EH (cell line): ENCODE measurements around the gene MBOAT2.

Experiments
- DNase-seq: peaks from one replicate; pipeline ENCODE4 v3.0.0-alpha.2; 2015; ENCODE audit warnings: low read depth

The MBOAT2 gene

DNA sequence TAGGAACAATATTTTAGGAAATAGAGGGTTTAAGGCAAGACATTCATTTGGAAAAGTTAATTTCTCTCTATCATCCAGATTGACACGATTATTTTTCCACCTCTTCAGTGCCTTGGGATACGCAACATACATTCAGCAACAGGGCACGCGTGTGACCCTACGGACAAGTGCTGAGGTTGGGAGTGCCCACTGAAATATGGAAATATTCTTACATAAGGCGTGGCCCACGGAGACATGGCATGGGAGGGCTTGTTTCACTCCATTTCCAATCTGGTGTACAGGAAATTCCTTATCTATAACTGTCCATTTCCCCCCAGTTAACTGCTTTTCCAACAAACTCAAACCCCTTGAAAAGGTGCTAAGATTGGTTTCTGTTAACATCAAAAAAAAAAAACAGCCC, 145.2 kb downstream of the MBOAT2 start:
- DNase-seq: no peak

DNA sequence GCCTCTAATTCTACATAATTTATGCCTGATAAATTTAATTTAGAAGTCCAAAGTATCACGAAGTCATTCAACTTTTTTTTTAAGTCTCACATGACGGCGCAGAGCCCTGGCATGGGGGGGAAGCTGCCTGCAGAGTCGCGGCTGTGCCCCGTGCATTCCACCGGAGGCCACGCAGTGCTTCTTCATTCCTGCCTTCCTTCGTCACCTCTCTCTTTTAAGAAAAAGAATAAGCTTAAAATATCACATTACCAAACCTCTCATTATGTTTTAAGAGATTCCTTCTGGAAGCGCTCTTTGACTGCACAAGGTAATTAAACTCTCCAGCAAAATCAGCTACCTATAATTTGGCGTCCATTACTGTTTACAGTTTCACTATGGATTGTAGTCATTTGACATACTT, 145.8 kb downstream of the MBOAT2 start:
- no peak for DNase-seq

DNA sequence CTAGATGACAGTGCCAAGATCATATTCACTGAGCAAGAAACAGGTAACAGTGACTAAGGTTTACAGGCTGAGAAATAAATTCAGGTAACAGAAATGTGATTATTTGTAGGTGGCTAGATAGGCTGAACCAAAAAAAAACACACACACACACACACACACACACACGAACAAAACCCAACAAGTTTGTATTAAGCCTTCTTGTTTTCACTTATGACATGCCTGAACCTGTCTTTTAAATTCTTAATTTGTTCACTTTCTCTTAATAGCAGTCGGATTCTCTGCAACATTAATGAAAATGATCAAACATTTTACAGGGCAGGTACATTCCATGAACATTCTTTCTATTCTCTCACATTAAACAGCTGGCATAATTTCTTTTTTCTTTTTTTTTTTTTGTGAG, 147.3 kb downstream of the MBOAT2 start:
- no peak for DNase-seq

DNA sequence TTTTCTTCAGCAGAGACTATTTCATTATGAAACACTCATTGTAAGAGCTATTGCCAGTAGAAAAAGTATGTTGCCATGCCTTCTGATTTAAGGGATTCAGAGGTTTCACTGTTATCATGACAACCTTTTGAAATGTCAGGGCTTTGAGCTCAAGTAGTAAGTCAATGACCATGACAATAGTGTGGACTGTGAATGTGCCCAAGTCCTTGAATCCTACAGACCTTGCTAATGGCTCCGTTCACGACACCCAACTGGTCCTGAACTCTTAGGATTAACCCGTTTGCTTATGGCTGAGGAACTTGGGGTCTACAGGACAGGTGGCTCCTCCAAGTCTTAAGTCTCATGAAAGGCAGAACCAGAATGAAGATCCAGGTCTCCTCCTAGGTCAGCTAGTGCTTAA, 148.5 kb downstream of the MBOAT2 start:
- DNase-seq: no peak

DNA sequence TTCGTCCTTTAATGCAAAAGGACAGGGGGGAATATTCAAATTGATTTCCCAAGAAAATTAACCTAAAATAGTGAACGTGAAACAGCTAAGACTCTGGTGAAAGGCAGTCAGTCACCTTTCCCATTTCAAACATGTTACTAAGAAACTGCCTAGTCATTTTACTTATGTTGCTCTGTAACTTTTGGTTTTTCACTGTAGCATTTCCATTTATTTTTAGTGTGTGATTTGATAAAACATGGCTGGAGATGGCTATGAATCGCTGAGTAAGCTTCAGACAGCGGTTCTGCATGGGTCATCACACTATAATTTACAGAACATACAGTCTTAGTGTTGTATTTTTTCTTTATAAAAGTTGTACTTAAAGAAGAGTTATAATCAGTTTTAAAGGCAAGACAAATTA, 150.1 kb downstream of the MBOAT2 start:
- DNase-seq: no peak

DNA sequence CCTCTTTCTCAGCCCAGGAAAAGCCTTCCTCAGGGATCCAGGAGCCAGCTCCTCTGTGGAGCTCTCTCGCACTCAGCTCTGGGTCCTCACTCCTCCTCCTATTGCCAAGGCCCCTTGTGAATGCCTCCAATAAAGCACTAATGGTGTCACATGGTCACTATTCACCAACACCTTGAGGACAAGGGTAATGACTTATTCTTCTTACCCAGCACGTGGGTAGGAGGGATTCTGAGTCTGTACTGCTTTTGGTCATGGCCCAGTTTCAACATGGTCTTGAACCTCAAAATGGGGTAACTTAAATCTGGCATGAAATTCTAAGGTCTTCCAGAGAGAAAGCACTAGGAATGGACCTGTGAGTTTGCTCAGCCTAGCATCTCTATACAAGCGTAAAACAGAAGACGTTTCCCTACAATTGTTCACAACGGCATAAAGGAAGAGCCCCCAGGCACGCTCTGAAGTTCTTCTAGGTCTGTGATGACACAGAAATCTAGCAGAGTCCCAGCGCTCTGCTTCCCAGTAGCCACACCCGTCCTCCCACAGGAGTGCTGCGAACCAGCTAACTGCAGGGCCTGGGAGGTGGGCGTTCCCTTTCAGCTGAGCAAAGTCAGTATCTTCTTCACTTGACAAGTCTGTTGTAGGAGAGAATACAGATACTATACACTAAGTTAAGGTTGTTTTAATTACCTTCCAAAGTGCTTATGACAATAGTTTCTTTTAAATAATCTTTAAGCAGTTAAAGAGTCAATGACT, 151.5 kb downstream of the MBOAT2 start:
- DNase-seq: no peak

DNA sequence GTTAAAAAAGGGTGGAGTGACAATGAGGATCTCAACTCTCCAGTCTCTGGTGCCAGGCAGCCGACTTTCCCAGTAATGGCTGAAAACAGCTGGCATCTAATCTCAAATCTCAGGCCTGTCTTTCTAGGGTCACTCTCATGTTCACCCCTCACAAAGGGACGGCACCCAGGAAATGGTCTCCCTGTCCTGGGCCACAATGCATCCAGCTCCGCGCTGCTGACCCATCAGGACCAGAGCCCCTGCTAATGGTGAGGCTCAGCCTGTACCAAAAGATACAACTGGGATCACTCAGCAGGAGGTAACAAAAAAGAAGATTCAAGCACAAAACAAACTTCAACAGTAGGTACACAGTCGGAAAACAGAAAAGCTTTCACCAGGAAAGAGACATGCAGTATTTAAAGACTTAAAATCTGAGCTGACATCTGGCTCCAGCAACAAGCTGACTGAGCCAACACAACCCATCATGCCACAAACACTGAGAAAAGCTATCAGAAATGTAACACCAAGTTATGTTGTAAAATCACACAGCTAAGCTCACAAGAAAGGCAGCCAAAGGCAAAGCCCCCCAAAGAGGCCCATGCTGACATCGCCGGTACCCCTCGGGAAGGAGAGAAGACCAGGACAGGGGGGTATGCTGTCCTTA, 152.5 kb downstream of the MBOAT2 start:
- no peak for DNase-seq

DNA sequence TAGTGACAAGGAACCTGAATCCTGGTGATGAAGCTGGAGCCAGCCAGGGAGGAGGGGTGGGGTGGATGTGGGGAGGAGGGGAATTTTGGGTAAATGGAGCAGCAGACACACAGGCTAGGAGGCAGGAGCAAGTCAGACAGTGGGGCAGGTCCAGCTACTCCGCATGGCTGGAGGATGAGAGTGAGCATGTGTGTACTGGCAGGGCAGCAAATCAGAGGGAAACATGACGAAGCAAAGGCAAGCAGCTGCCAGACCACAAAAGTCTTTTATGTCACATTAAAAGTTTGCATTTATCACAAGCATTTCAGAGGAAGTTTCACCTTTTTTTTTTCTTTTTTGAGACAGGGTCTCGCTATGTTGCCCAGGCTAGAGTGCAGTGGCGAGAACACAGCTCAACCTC, 154.2 kb downstream of the MBOAT2 start:
- peak; percentile 62 for DNase-seq

DNA sequence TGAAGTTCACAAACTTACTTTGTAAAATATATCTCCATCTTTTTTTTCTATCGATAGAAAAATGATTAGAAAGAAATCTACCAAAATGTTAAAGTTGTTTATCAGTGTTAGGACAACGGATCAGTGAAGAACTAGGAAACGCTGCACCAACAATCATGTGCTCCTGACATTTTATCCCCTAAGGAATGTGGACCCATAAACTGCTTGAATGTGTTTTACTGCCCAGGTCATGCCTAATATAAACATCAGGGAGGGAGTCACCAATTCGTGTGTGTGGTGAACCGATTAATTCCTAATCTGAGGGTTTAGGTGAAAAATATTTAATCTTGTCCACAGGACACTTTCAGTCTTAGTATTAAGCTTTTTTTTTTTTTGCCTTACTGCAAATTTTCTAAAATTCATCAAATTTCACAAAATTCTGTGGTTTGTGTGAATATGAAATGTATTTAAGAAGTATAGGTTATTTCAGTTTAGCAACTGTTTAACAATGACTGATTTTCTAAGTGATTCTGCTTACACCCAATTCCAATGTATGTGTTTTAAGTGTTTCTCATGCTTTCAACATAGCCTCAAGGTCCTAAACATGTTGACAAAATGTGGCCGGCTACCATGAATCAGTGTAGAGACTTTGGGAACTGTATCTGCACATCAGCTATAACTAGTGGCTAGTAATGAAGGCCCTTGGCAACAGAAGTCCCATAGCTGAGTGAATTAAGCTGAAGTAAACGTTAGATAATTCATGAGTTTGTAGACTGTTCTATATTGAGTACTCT, 155.0 kb downstream of the MBOAT2 start:
- peak; percentile 21 for DNase-seq

DNA sequence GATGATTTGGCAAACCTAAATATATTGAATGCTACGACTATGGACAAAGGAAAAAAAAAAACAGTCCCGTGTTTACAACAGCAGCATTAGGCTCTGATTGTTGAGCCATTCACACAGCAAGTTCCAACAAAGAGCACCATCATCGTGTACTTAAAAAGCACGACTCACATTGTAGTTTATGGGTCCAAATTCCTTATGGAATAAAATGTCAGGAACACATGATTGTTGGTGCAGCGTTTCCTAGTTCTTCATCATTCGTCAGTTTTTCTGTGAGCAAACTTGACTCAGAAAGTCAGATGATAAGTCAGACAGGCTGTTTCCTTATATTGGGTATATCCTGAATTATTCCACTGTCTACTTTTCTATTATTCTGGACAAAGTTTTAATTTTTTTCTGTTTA, 156.1 kb downstream of the MBOAT2 start:
- DNase-seq: peak; percentile 36

DNA sequence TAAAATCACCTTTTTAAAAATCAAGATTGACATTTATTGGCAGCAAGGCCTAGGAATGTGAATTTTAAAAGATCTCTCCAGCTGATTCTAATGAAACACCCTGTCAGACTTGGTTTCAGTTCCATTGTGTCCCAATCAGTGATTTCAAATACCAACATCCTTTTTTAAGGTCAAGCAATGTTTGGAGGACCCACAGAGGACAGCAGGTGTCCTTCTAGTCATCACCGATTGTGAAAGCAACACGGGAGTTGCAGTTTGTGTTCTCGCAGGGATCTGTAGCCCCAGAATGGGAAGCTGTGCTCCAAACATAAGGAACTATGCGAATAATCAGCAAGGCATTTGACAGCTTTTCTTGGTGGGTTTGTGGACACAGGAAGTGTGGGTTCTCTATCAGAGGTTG, 161.6 kb downstream of the MBOAT2 start:
- no peak for DNase-seq

DNA sequence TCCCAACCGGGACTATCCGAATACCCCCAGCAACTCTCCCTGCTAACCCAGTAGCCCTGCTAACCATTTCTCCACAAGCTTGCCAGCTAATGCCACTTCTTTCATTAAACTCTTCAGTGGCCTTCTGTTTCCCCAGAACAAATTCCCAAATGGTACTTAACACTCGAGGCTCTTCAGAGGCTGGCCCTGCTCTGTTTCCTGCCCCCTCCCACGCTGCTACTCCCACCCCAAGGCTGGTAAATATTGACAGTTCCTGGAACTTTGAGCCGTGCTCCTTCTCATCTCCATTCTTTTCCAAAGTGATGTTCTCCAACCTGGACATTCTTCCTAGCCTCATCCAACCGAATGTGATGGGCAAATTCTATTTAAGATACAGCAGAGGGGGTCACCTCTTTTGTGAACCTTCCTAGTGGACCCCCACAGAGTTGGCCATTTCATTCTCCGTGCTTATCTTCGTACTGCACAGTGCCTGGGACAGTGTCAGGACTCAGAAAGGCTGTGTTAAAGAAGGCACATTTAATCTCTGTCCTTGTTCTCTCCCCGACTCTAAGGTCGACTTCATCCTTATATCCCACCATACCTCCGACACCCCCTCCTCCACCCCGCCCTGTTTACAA, 162.9 kb downstream of the MBOAT2 start:
- DNase-seq: no peak

DNA sequence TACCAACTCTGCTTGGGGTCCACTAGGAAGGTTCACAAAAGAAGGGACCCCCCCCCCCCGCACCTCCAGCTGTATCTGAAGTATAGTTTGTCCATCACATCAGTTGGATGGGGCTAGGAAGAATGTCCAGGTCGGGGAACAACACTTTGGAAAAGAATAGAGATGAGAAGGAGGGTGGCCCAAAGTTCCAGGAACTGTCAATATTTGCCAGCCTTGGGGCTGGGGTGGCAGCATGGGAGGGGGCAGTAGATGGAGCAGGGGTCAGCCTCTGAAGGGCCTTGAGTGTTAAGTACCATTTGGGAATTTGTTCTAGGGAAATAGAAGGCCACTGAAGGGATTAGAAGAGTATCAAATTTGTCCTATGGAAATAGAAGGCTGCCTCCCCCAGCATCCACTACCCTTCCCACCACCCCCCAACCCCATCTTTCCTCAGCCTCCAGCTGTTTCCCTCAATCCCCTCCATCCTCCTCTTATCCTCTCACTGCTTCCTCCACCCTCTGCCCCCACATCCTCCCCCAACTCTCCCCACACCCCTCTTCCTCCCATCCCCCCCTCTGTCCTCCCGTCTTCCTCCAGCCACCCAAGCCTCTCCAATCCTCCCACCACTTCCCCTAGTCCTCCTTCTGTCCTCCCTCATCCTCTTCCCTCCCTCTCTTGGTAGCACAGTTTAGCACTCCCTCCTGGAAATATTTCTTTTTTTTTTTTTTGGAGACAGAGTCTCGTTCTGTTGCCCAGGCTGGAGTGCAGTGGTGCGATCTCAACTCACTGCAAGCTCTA, 164.1 kb downstream of the MBOAT2 start:
- DNase-seq: no peak

DNA sequence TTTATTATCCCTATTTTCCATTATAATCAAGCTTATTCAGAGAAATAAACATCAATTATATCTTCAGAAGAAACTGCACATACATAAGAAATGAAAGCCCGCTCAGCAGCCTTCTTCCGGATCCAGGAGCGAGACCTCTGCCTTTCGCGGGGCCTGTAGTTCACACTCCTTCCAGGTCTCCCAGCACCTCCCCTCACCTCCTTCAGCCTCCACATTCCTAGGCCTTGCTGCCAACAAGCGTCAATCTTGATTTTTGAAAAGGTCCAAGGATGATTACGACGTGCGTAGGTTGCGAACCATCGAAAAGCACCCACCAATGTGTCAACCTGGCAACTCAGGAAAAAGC, 165.7 kb downstream of the MBOAT2 start:
- DNase-seq: no peak

DNA sequence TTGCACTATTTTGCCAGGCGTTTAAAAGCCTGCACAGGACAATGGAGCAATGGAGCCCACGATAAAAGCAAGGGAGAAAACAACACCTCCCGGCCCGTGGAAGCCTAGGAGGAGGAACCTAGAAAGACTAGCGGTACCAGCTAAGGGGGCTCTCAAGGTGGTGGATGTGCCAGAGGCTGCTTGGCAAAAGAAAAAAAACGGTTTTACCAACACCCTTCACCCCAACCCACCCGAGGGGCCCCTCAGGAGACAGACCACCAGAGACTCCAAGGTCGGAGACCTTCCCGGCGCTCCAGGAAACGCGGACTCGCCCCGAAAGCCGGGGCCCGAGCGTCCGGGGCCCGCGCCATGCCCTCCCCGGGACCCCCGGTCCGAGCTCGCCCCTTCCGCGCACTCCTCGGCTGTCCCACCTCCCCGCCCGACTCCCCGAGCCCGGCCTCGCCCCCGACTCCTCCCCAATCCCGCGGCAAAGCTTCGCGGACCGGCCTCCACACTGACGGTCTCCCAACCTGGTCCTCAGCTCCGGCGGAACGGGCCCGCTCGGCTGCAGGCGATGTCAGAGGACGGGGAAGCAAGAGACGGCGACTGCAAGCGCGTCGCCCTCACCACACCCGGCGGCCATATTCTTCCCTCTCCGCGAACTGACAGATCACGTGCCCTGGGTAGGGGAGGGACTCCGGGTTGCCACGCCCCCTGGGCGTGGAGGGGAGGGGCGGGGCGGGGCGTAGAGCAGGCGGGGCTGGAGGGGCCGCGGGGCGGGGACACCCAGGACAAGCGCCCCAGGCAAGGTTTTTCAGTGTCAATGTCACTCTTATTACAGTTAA, 166.3 kb downstream of the MBOAT2 start, which contains the start of gene KIDINS220:
Gene KIDINS220, minus strand, starts transcription at position 643 of the 824 bp plus-strand sequence. CDS start 10,520 bp downstream, outside the sequence.
- DNase-seq: peak; percentile 86

DNA sequence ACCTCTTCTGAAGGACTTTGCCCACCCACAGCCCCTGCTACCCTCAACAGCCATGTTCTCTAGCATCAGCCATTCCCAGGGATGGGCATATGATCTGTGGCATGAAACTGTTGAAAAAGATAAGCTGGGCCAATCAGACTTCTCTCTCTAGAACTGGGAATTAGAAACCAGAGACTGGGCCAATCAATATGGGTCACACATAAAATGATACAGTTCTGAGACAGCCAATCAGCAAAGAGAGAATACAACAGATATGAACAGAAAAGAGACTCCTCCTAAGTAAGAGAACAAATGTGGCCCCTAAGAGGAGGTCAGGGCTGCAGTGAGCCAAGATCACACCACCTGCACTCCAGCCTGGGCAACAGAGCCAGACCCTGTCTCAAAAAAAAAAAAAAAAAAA, 168.2 kb downstream of the MBOAT2 start:
- no peak for DNase-seq

DNA sequence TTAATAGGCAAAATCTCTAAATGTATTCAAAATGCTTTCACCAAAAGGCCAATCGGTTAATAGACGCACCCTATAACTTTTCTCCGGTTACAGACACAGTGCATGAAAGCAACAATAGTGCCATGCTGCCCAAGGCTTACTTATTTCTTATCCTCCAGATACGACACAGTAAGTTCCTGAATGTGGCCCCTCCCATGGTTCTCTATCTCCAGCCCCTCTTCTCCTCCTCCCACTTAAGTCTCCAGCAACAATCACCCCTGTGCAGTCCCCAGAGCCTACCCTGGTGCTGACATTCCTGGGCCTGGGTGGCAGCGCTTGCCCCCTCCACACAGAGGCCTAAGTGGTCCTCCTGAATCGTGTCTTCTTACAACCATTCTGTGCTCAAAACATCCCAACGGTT, 169.6 kb downstream of the MBOAT2 start:
- no peak for DNase-seq

DNA sequence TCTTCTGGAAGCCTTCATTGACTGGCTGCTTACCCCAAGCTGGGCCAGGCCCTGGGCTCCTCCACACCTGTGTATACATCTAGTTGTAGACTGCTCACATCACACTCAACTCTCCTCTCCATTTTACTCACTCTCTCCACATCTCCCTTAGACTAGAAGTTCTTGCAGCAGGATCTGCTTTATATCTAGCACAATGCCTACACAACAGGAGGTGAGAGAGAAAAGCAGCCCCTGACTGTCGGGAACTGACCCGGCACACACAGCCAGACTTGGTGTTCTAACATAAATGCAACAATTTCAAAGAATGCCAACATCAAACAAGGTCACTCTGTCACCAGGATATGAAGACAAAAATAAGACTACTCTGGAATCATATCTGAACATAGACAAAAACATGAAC, 172.0 kb downstream of the MBOAT2 start:
- no peak for DNase-seq

DNA sequence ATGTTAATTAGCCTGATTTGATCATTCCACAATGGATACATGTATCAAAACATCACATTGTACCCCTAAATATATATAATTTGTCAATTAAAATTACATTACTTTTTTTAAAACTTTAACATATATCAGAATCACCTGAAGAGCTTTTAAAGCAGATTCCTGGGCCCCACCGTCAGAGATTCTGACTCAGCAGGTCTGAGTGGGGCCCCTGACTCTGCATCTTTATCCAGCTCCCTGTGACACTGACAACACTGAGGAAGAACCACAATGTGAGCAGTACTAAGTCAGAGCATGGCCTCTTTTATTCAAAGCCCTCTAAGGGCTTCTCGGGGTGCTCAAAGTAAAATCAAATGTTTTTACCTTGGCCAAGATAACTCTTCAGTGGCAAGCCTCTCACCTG, 175.8 kb downstream of the MBOAT2 start:
- no peak for DNase-seq

DNA sequence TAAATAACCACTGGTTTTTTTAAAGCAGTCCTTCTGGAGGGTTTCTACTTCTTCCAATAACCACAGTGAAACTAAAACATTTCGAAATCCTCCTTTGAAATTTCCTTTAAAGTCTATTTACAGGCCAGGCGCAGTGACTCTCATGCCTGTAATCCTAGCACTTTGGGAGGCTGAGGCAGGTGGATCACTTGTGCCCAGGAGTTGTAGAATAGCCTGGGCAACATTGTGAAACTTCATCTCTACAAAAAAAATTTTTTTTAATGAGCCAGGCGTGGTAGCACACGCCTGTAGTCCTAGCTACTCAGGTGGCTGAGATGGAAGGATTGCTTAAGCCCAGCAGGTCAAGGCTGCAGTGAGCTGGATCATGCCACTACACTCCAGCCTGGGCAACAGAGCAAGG, 181.3 kb downstream of the MBOAT2 start:
- DNase-seq: no peak
